Upper lobe of left lung (tissue), 6 donors: ENCODE results near the gene ZNF283. TPM values are rescaled to one million over a fixed set of nuclear protein-coding genes. Genes with fewer than 3 reads are reported as not detected.

Source experiments
- ATAC-seq, 2 donors: fragments of 200-7000 bp; cut with Tn5 transposase; one replicate each; pipeline ENCODE4 v1.9.1; 2022; ENCODE audit warnings: mild to moderate bottlenecking in 2 of 2, moderate library complexity in 2 of 2; ENCODE audit not compliant: low FRiP score in 2 of 2
- DNase-seq, 2 donors: peaks; one replicate each; pipeline ENCODE4 v3.0.0-alpha.2; 2019 to 2020
- H3K27ac ChIP-seq, 4 donors: fragments of 200-600 bp; sonication (generic); one replicate each; pipeline ENCODE4 v1.5.1; 2016 to 2019
- H3K27me3 ChIP-seq, 4 donors: fragments of 200-600 bp; sonication (generic); one replicate each; pipeline ENCODE4 v1.5.1; 2017 to 2019
- H3K36me3 ChIP-seq, 4 donors: fragments of 200-600 bp; sonication (generic); one replicate each; pipeline ENCODE4 v1.5.1; 2016 to 2019
- H3K4me1 ChIP-seq, 4 donors: fragments of 200-600 bp; sonication (generic); one replicate each; pipeline ENCODE4 v1.5.1; 2018 to 2019
- H3K4me3 ChIP-seq, 4 donors: fragments of 200-600 bp; sonication (generic); one replicate each; pipeline ENCODE4 v1.5.1; 2017 to 2019; ENCODE audit warnings: mild to moderate bottlenecking in 2 of 4, moderate library complexity in 1 of 4
- H3K9me3 ChIP-seq, 4 donors: fragments of 200-600 bp; sonication (generic); one replicate each; pipeline ENCODE4 v1.5.1; 2018 to 2019
- CTCF ChIP-seq, 6 experiments: fragments of 450-650 bp in 4 of 6; fragments of 200-600 bp in 2 of 6; sonication (generic) in 2 of 6; IDR thresholded peaks; one replicate each; pipeline ENCODE4 v1.5.1; 2016 to 2019; ENCODE audit warnings: antibody characterized with exemption in 6 of 6
- EP300 ChIP-seq, 4 donors: sonication (generic); formaldehyde crosslinking; IDR thresholded peaks; one replicate each; pipeline ENCODE4 v1.5.1; 2017; ENCODE audit warnings: antibody characterized with exemption in 4 of 4, control low read depth in 2 of 4
- POLR2A ChIP-seq, 4 donors: fragments of 450-650 bp; IDR thresholded peaks; one replicate each; pipeline ENCODE4 v1.5.1; 2016 to 2017; ENCODE audit warnings: antibody characterized with exemption in 4 of 4, mild to moderate bottlenecking in 2 of 4
- POLR2AphosphoS5 ChIP-seq, 2 donors: sonication (generic); formaldehyde crosslinking; IDR thresholded peaks; one replicate each; pipeline ENCODE4 v1.5.1; 2017; ENCODE audit warnings: antibody characterized with exemption in 2 of 2
- WGBS, 2 donors: methylation state at CpG; one replicate each; pipeline ENCODE4 v1.1.5; 2017 to 2018; 5-methylcytosine and 5-hydroxymethylcytosine counted together
- total RNA-seq, 6 donors: library from RNA; depleted of rRNA in 4 of 6; stranded (reverse); fragments of >200 nt in 4 of 6; gene quantifications; one replicate each; pipeline versions ENCODE4 v1.1.0 to v1.2.1, GENCODE V29; 2016 to 2021
- donor health status: DM: no; HTN: no; CAD: no; lungs with moderate emphysema.
- donor health status: DM: no; HTN: yes; CAD: no; lungs with severe emphysema.

ZNF283 gene
- total RNA-seq, 6 donors from 2014 or later, result 2.9 to 11.7 (median 6.7) TPM

GRCh38 chr19:43839139-43839538 is 12.0 kb downstream of the ZNF283 start:
- no peak overlapping the region for H3K27ac ChIP-seq
- DNase-seq (no peak), ATAC-seq (no peak)
- H3K4me3 ChIP-seq, result no peak overlapping the region
- peaks cover 30 to 100% (median 83%) of the 10 kb centered on the region in 4 donors for H3K36me3 ChIP-seq
- no peaks in the 10 kb centered on the region for H3K27me3 ChIP-seq
- no peaks in the 10 kb centered on the region for H3K4me1 ChIP-seq
- peaks cover 75 to 93% (median 78%) of the 10 kb centered on the region in 4 donors for H3K9me3 ChIP-seq
- TF ChIP-seq EP300 (IDR thresholded peaks at IDR 0.05) (no peak), CTCF (IDR thresholded peaks at IDR 0.05) (no peak), POLR2AphosphoS5 (IDR thresholded peaks at IDR 0.05) (no peak), POLR2A (IDR thresholded peaks at IDR 0.05) (no peak)

- H3K4me1 ChIP-seq, result no peaks in the 10 kb centered on the region
- WGBS, 2 donors, result 51 to 97% methylated on average over 2 of the region's 2 CpGs
Observed at GRCh38 chr19:43842007-43842406, 14.9 kb downstream of the ZNF283 start.

GRCh38 chr19:43847246-43847645 is 20.1 kb downstream of the ZNF283 start:
- no peak for DNase-seq
- ATAC-seq, result no peak
- TF ChIP-seq POLR2A (IDR thresholded peaks at IDR 0.05) (no peak), EP300 (IDR thresholded peaks at IDR 0.05) (no peak), CTCF (IDR thresholded peaks at IDR 0.05) (no peak), POLR2AphosphoS5 (IDR thresholded peaks at IDR 0.05) (no peak)
- H3K4me1 ChIP-seq, result no peaks in the 10 kb centered on the region
- no peaks in the 10 kb centered on the region for H3K27me3 ChIP-seq
- H3K4me3 ChIP-seq, result no peak overlapping the region
- peaks cover 11 to 61% (median 45%) of the 10 kb centered on the region in 4 donors for H3K36me3 ChIP-seq
- no peak overlapping the region for H3K27ac ChIP-seq
- peaks cover 87 to 97% (median 95%) of the 10 kb centered on the region in 4 donors for H3K9me3 ChIP-seq
- WGBS, 2 donors, result 93 to 100% methylated on average over 1 of the region's 1 CpG

More at GRCh38 chr19:43842007-43842406, 14.9 kb downstream of the ZNF283 start:
- TF ChIP-seq EP300 (IDR thresholded peaks at IDR 0.05), result no peak
- TF ChIP-seq POLR2A (IDR thresholded peaks at IDR 0.05), result no peak
- no peak for TF ChIP-seq POLR2AphosphoS5 (IDR thresholded peaks at IDR 0.05)
- TF ChIP-seq CTCF (IDR thresholded peaks at IDR 0.05), result no peak
- Histone ChIP-seq H3K4me3 (no peak overlapping the region), H3K9me3 (peaks cover 88 to 96% (median 94%) of the 10 kb centered on the region in 4 donors), H3K36me3 (peaks cover 22 to 96% (median 75%) of the 10 kb centered on the region in 4 donors), H3K27me3 (no peaks in the 10 kb centered on the region), H3K27ac (no peak overlapping the region)
- ATAC-seq (no peak), DNase-seq (no peak)

GRCh38 chr19:43847884-43848283 is 20.8 kb downstream of the ZNF283 start:
- ATAC-seq (no peak), DNase-seq (no peak)
- WGBS, 2 donors, result 81 to 91% methylated on average over 4 of the region's 4 CpGs
- Histone ChIP-seq H3K27me3 (no peaks in the 10 kb centered on the region), H3K4me3 (no peak overlapping the region), H3K36me3 (peaks cover 6 to 55% (median 39%) of the 10 kb centered on the region in 4 donors), H3K27ac (no peak overlapping the region), H3K4me1 (no peaks in the 10 kb centered on the region), H3K9me3 (peaks cover 85 to 97% (median 95%) of the 10 kb centered on the region in 4 donors)
- TF ChIP-seq POLR2AphosphoS5 (IDR thresholded peaks at IDR 0.05), result no peak
- TF ChIP-seq EP300 (IDR thresholded peaks at IDR 0.05), result no peak
- TF ChIP-seq CTCF (IDR thresholded peaks at IDR 0.05), result no peak
- TF ChIP-seq POLR2A (IDR thresholded peaks at IDR 0.05), result no peak

- ATAC-seq (no peak), DNase-seq (no peak)
- TF ChIP-seq POLR2A (IDR thresholded peaks at IDR 0.05) (no peak), POLR2AphosphoS5 (IDR thresholded peaks at IDR 0.05) (no peak), CTCF (IDR thresholded peaks at IDR 0.05) (no peak), EP300 (IDR thresholded peaks at IDR 0.05) (no peak)
- Histone ChIP-seq H3K27ac (no peak overlapping the region), H3K4me3 (no peak overlapping the region), H3K27me3 (no peaks in the 10 kb centered on the region), H3K36me3 (peaks cover 0 to 46% (median 32%) of the 10 kb centered on the region in 4 donors), H3K9me3 (peaks cover 85 to 98% (median 95%) of the 10 kb centered on the region in 4 donors), H3K4me1 (no peaks in the 10 kb centered on the region)
Observed at GRCh38 chr19:43848821-43849220, 21.7 kb downstream of the ZNF283 start.
